HG03066 (cell line): ENCODE results near the gene CDCA8.
A peak's percentile ranks its signal among the peaks of the same experiment; 100 is the strongest.
"Not testable (repeated sequence)": the region's sequence is repeated elsewhere in the genome, so short reads cannot be mapped to it uniquely, and the experiment has no call there.

Experiments
- ATAC-seq: cut with Tn5 transposase; IDR thresholded peaks from one replicate; pipeline ENCODE4 v1.9.1; 2021; ENCODE audit warnings: low read depth; ENCODE audit not compliant: unreplicated experiment

CDCA8 gene

DNA sequence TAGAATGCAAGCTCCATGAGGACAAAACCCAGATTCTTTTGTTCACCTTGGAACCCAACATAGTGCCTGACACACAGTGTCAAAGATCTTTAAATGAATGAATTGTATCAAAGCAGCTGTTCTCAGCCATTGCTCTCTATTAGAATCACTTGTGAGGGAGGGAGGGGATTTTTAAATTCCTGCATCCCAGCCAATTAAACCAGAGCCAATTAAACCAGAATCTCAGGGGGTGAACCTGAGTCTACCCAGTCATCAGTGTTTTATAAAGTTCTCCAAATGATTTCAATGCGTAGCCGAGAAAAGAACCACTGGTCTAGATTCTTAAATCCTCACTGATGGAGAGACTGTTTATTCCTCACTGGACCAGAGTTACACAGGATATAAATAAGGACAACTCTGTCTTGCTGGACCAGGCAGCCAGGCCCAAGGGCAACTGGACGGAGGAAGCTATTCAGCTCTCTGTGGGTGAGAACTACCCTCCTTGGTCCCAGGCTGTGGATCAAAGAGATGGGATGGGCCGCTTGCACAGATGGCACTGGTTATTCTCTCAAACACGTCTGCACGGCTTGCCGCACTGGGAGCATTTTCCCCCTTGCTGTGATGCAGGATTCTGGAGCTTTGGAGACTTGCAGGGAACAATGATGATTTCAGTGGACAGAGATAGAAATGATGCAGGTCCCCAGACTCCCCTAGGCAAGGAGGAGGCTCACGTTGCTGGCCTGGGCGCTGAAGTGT lies 20.0 kb upstream of the CDCA8 start:
- no peak for ATAC-seq

DNA sequence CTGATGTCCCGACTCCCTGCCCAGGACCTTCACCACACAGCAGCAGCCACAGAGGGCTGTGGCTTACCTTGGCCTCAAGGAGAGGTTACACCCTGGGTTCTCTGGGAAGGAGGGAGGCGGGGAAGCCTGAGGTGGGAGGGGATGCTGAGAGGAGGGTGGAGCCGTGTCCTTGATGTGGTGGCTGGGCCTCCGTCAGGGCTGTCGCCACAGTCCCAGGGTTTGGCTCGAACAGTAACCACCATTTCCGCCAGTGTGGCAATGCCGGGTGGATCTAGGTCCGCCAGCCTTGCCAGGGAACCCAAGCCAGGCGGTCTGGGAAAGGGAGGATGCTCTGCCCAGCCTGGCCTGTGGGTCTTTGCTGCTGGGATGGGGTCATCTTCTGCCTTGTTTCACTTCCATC lies 18.4 kb upstream of the CDCA8 start:
- no peak for ATAC-seq

DNA sequence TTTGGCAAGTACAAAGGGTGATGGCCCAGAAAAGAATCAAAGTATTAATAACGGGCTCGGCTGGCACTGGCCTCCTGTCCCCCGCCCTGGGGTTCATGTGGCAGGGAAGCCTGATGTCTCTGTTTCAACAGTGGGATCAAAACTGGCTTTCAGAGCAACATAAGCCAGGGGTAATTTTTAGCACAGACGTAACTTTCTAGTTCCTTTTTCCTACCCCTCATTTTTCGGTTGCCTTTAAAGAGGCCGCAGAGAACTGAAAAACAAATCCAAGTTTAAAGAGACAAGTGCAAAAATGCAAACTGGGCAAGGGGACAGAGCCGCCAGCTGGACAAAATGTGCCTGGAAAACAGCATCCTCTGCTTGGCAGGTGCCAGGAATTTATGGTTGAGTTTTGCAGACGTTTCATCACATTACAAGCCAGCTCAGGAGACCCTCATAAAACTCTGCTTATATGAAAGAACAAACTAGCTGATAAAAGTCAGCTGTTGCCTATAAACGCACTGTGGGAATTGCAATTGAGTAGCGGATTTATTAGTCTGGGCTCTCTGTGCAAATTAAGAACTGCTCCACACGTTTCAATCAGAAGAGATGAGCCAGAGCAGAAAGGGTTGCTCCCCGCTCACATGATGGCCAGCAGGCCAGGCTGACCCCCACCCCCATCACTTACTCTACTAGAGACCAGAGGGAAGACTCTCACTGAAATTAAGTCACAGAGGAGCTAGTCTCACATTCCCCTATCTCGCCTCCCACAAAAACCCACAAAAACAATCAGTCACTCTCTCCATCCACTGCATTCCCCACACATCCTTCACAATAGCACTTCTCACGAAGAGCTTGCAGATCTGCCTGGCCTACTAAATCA lies 15.8 kb upstream of the CDCA8 start:
- no peak for ATAC-seq

DNA sequence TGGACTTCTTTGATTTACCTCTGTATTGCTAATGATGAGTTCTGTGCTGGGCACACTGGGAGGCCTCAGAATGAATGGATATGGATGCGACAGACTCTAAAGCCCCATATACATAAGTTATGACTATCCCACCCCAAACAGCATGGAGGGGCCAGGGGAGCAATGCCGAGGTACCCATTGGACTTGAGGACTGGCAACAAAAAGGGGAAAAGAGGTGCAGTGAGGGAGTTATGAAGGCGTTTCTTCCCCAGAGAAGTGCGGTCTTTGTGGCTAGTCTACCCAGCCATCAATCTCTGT lies 15.2 kb upstream of the CDCA8 start:
- no peak for ATAC-seq

DNA sequence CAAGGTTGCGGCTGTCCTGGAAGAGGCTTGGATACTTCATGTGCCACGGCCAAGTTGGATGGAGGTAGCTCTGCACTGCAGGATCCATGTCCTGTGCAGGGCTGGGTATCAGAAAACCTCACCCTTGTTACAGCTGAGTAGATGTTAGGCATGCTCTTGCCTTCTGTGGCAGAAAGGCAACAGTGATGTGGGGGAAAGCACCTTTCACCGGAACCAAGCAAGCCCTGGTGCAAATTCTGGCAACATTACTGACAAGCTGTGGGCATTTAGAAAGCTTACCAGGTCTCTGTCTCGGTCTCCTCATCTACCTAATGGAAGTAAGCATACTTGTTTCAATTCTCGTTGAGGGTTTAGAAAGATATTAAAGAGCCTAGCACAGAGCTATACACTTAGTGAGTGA lies 14.5 kb upstream of the CDCA8 start:
- ATAC-seq: no peak

DNA sequence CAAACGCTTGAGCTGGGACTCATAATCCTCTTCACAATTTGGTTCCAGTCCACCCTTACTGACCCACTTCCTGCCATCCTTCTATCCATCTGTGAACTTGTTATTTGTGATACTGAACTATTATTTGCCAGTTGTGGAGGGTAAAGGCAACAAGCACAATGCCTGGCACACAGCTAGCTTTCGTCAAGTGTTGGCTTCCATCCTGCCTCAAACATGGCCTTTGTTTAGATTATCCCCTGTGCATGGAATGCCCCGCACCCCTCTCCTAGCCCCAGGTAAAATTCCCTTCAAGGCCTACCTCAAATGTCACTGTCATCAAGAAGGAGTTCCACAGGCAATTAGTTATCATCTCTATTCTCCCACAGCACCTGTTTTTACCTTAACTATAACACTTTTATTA lies 11.4 kb upstream of the CDCA8 start:
- ATAC-seq: no peak

DNA sequence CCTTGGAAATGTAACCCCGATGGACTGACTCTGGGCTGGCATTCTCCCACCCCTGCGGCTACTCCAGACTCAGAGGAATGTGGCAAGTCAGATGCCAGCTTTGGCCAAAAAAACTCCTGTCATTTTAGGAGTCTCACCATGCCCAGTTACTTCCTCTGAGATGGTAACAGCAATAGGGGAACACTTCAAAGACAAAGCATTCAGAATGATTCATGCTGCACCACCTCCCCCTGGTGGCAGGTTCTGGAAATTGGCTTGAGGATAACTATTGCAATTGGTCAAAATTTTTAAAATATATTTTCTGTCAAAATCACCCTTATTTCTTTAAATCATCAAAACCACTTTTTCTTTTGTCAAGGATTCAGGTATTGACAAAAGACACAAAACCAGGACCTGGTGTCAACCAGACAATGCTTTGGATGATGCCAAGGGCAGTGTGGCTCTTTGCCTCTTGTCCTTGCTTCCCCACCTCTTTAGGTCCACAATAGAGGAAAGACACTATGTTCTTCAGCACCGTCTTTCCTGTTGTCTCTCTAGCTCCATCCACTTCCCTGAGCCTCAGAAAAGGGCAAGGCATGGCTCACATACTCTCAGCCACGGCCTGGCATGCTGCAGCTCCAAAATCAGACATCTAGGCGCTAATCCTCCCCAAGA lies 9.9 kb upstream of the CDCA8 start:
- ATAC-seq: no peak

DNA sequence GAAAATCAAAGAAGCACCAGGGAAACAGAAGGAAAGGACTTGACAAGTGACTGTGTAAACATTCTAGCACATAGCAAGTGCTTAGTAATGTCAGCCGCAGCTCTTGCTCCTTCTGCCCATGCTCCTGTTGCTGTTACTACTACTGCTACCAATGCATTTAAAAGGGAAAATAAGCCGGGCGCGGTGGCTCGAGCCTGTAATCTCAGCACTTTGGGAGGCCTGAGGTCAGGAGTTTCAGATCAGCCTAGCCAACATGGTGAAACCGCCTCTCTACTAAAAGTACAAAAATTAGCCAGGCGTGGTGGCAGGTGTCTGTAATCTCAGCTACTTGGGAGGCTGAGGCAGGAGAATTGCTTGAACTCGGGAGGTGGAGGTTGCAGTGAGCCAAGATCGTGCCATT lies 8.1 kb upstream of the CDCA8 start:
- not testable (repeated sequence) for ATAC-seq

DNA sequence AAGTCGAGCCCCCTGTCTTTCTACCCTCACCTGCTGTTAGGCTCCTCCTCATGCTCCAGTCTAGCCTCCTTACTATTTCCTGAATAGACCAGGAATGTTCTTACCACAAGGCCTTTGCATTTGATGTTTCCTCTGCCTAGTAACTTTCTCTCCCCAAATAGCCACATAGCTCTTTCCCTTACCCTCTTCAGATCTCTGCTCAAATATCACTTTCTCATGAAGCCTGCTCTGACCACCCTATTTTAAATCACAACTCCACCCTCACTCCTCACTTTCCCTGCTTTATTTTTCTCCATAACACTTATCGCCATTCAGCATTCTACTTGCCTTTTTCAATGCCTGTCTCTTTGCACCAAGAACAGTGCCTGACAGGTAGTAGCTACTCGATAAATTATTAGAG lies 6.6 kb upstream of the CDCA8 start:
- ATAC-seq: no peak

DNA sequence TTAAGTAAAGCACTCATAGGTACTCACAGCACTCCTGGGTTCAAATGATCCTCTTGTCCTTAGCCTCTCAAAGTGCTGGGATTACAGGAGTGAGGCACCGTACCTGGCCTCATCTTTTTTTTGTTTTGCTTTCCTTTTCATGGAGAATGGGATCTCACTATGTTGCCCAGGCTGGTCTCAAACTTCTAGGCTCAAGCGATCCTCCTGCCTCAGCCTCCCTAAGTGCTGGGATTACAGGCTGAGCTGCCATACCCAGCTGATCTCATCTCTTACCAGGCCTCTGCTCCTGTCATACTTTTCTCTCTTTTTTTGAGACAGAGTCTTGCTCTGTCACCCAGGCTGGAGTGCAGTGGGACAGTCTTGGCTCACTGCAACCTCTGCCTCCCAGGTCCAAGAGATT lies 4.6 kb upstream of the CDCA8 start:
- ATAC-seq: not testable (repeated sequence)

DNA sequence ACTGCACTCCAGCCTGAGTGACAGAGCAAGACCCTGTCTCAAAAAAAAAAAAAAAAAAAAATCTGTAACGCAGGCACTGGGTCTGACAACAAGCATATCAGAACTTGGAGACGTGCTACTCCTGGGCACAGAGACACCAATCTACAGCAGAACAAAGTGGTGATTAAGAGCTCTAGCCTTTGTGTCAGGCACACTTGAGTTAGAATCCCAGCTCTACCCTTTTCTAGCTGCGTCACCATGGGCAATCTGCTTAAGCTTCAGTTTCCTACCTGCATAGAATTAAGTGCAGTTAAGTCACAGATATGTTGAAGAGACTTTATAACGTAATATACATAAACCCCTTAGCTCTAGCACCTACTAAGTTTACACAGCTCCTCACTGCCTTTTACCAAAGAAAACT lies 3.4 kb upstream of the CDCA8 start:
- no peak for ATAC-seq

DNA sequence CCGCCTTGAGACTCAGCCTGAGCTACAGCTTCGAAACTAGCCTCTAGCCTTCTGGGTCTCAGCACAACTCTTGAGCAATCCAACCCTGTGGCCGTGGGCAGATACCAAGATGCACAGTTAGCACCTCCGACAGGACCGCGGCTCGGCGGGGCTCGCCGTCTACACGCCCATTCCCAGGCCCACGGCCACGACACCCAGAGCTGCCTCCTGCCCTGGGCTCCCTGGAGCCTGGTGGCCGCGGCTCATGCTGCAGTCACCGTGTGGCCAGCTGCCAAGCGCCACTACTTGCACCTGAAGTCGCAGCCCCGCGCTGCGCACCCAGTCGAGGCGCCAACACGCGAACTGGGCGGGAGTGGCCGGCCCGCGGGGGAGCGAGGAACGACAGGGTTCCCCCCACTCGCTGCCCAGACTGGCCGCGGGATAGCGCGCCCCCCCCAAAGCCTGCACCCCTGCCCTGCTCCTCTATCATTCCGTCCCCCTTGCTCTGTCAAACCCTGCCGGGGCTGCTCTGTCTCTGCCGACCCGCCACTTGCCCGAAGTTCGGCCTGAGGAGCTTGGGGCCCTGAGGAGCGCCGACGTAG lies 729 bp upstream of the CDCA8 start:
- ATAC-seq: peak; percentile 1

DNA sequence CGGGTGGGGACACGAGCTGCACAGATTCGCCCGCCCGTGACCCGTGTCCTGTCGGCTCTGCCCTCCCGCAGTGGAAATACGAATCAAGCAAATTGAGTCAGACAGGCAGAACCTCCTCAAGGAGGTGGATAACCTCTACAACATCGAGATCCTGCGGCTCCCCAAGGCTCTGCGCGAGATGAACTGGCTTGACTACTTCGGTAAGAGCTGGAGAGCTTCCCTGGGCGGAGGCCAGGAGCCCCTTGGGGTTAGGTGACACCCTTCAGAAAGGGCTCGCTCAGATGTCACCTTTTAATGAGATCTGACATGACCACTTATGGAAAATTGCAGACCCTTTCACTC lies 489 bp downstream of the CDCA8 start:
- no peak for ATAC-seq

DNA sequence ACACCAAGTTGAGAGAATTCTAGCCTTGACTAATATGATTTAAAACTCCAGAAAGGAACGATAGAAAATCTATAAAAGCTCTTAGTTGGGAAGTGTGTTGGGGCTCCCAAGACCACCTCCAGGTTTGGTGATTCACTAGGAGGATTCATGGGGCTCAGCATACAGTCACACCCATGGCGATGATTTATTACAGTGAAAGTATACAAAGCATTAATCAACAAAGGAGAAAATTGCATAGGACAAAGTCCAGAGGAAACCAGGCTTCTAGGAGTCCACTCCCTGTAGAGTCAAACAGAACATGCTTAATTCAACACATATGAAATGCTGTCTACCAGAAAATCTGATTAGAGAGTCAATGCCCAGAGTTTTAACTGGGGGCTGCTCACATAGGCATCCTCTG lies 4.8 kb downstream of the CDCA8 start:
- ATAC-seq: no peak

DNA sequence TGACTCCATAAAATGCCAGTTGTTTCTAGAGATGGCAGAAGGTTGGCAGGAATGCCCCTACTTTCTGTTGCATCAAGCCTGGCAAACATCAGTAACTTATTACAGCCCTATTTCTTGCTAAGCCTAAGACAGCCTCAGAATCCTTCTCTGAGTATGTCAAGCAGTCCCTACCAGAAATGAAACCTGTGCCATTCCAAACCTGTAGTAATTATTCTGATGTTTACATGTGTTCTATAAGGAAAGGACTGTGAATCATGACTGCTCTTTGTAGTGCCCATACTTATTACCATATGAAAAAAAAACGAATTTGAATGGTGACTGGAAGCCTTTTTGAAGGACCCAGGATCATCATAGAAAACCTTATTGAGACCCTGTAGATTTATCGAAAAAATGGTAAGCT lies 5.4 kb downstream of the CDCA8 start:
- no peak for ATAC-seq

DNA sequence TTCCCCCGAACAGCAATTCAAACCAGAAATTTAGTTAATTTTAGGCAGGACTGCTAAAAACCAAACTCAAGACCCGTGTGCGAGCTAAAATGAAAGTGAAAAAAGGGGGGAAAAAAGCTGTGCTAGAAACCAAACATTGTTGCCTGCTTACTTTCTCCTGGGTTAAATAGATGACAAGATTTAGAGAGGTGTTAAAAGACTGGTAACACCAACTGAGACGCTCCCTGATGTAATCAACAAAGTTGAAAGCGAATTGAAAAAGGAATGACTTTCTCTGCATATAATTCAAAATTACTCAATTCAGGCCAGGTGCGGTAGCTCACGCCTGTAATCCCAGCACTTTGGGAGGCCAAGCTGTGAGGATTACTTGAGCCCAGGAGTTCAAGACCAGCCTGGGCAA lies 6.8 kb downstream of the CDCA8 start:
- ATAC-seq: no peak

DNA sequence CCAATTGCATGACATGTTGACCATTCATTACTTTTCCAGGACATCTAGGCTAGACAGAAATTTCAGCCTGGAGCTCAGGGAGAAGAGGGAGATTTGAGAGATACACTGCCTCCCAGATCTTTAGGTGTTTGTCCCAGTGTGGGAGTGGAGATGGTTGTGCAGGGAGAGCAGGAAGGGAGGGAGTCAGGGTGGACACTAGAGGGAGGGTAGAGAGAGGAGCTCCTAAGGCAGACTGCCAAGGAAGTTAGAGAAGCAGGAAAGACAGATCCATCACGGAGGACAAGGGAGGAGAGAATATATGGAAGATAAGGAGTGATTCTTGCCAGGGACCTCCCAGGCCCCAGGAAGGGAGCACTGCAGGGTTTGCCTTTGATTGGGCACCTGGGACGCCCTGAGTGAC lies 8.7 kb downstream of the CDCA8 start:
- no peak for ATAC-seq

DNA sequence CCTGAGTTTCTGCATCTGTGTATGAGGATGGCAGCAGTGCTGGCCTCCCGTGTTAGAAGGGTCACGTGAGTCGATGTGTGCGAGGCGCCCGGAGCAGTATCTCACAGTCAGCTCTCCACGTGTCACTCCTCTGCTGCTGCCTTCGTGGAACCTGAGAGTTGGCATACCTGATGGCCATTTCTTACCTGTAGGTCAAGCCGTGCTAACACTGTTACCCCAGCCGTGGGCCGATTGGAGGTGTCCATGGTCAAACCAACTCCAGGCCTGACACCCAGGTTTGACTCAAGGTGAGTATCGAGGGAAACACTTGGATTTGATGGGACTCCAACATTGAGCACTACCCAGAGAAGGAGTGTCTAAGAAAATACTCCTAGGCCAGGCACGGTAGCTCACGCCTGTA lies 10.7 kb downstream of the CDCA8 start:
- ATAC-seq: no peak

DNA sequence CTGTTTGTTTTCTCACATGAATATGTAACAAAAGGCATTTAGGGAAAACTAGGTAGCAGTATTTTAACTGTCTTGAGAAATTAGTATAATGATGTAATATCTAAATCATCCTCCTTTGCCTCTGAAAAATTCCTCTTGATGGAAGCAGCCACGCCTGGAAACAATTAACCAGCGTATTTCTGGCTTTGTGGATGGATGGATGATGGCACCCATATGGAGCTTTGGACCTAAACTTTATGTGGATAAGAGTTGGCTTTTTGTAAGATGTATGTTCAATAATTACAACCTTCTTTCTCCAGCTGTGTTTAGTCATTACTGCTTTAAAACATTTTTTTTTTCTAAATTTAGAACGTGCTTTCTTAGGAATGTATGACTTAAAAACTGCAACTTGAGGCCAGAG lies 12.7 kb downstream of the CDCA8 start:
- ATAC-seq: no peak

DNA sequence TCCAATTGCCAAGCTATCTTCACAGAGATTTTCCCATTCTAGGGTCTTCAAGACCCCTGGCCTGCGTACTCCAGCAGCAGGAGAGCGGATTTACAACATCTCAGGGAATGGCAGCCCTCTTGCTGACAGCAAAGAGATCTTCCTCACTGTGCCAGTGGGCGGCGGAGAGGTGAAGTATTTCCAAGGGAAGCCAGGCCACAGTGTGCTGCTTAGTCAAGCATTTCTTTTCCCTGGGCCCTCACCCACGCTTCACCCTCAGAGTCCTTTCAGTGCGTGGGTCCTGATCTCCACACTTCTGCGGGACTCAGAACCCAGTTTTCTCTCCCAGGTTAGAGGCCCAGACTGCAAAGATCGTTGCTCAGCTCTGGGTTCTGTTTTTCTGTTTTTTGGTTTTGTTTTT lies 13.1 kb downstream of the CDCA8 start:
- ATAC-seq: no peak

DNA sequence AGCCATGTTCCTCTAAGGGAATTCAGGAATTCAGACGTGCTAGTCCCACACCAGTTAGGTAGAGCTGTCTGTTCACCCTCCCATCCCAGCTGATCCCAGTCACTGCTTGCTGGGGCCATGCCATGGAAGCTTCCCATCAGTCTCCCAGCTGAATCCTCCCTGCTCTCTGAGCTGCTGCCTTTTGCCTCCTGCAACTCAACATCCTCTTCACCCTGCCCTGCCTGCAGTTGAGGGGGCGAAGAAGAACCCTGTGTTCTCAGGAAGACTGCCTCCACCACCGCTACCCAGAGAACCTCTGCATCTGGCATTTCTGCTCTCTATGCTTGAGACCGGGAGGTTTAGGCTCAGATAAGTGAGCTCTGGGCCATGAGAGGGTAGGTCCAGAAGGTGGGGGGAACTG lies 16.2 kb downstream of the CDCA8 start:
- no peak for ATAC-seq

DNA sequence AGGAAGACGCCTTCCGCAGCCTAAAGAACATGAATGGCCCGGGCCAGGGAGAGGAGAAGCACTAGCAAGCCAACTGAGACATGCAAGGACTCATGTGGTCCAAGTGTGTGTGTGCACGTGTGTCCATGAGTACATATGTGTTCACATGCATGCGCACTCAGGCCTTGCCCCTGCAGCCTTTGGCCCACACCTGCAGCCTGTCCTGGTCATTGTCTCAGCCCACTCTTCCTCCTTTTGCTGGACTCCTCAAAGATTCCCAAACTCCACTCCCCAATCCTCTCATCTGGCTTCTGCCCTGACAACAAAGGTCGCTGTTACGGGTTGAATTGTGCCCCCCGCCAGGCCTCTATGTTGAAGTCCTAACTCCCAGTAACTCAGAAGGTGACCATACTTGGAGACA lies 21.9 kb downstream of the CDCA8 start:
- no peak for ATAC-seq
